Natural killer cell (primary cell): ENCODE results near the gene PDRG1. TPM values are rescaled to one million over a fixed set of nuclear protein-coding genes. Genes with fewer than 3 reads are reported as not detected.

Source experiments
- ATAC-seq, 3 donors: fragments of 150-1000 bp in 2 of 3; fragments of 200-7000 bp in 1 of 3; cut with Tn5 transposase; 1 replicate in 1 of 3; 2 replicates in 2 of 3; pipeline ENCODE4 v1.10.0; 2021; ENCODE audit warnings: mild to moderate bottlenecking in 2 of 3, moderate library complexity in 2 of 3
- DNase-seq, 2 donors: peaks; one replicate each; pipeline versions ENCODE4 v3.0.0 to v3.0.0-alpha.2; 2013 to 2021; ENCODE audit warnings: mixed read lengths in 1 of 2
- H3K27ac ChIP-seq: one replicate; pipeline ENCODE4 v1.5.1; 2013; ENCODE audit warnings: mild to moderate bottlenecking, low read length
- H3K27me3 ChIP-seq: one replicate; pipeline ENCODE4 v1.6.1; 2013; ENCODE audit warnings: low read length; ENCODE audit not compliant: control insufficient read depth, insufficient read depth
- H3K36me3 ChIP-seq: one replicate; pipeline ENCODE4 v1.6.1; 2013; ENCODE audit warnings: low read length; ENCODE audit not compliant: control insufficient read depth, insufficient read depth
- H3K4me1 ChIP-seq: one replicate; pipeline ENCODE4 v1.6.1; 2013; ENCODE audit warnings: low read length; ENCODE audit not compliant: control insufficient read depth, insufficient read depth
- H3K4me3 ChIP-seq: one replicate; pipeline ENCODE4 v1.5.1; 2013; ENCODE audit warnings: low read length
- H3K9me3 ChIP-seq: one replicate; pipeline ENCODE4 v1.6.1; 2013; ENCODE audit warnings: low read length; ENCODE audit not compliant: control insufficient read depth, insufficient read depth
- H3K27ac Mint-ChIP-seq, 2 donors: one replicate each; pipeline ENCODE4 v1.8.0; 2022; ENCODE audit warnings: mild to moderate bottlenecking in 2 of 2, mixed read lengths in 2 of 2, moderate library complexity in 1 of 2
- H3K27me3 Mint-ChIP-seq, 2 donors: one replicate each; pipeline ENCODE4 v1.8.0; 2022; ENCODE audit warnings: low read depth in 2 of 2, mixed read lengths in 2 of 2
- H3K36me3 Mint-ChIP-seq: one replicate; pipeline ENCODE4 v1.8.0; 2022; ENCODE audit warnings: mixed read lengths
- H3K4me1 Mint-ChIP-seq, 2 donors: one replicate each; pipeline ENCODE4 v1.8.0; 2022; ENCODE audit warnings: mixed read lengths in 2 of 2
- H3K4me3 Mint-ChIP-seq: one replicate; pipeline ENCODE4 v1.8.0; 2022; ENCODE audit warnings: mild to moderate bottlenecking, moderate library complexity, mixed read lengths
- H3K9me3 Mint-ChIP-seq, 2 donors: one replicate each; pipeline ENCODE4 v1.8.0; 2022; ENCODE audit warnings: mixed read lengths in 2 of 2
- CTCF ChIP-seq: fragments of 200-600 bp; IDR thresholded peaks from one replicate; pipeline ENCODE4 v1.8.0; 2022; ENCODE audit warnings: antibody characterized with exemption
- WGBS: methylation state at CpG from one replicate; pipeline ENCODE4 v1.1.7; 2013; ENCODE audit warnings: missing lambda C conversion rate; ENCODE audit not compliant: insufficient coverage; 5-methylcytosine and 5-hydroxymethylcytosine counted together
- intact Hi-C: fragments of 100-400 bp; cut with micrococcal nuclease; formaldehyde crosslinking; loops from one replicate; pipeline ENCODE4 v1.14.2; 2022
- total RNA-seq, 4 donors: library from RNA; stranded (reverse); fragments of 120-200 nt in 1 of 4; gene quantifications; one replicate each; pipeline versions ENCODE4 v1.2.3 to v1.2.4, GENCODE V29; 2013 to 2022

Gene PDRG1
- total RNA-seq, 3 donors from 2014 or later (not counting 1 experiment from before 2014, with no cell fraction given): 9.0 to 12.8 (median 10.4) TPM

DNA sequence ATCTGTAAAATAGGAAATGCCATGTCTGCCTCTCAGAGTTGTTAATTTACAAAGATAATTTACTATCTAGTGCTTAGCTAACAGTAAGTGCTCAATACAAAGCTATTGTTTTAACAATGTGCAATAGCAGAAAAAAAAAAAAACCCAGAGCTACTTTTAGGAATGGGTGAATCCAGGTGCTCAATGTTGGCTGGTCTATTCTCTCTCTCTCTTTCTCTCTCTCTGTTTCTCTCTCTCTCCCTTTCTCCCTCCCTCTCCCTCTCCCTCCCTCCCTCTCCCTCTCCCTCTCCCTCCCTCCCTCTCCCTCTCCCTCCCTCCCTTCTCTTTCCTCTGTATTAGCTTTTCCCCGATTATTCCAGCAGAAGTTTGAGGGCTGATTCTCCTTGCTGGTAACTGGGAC, 14.0 kb downstream of the PDRG1 start:
- Mint-ChIP-seq H3K36me3 (no peaks in the 10 kb centered on the region), H3K4me1 (peaks cover 0 to 5% of the 10 kb centered on the region in 2 donors), H3K27me3 (no peaks in the 10 kb centered on the region), H3K27ac (no peak overlapping the region), H3K4me3 (no peak overlapping the region), H3K9me3 (no peaks in the 10 kb centered on the region)
- no peaks in the 10 kb centered on the region for H3K4me1 ChIP-seq
- DNase-seq (no peak), ATAC-seq (no peak)
- H3K36me3 ChIP-seq: peaks cover 2% of the 10 kb centered on the region
- intact Hi-C loops: no loop called here
- H3K9me3 ChIP-seq: no peaks in the 10 kb centered on the region
- H3K27me3 ChIP-seq: no peaks in the 10 kb centered on the region
- 83% methylated on average over 1 of the region's 1 CpG for WGBS
- no peak overlapping the region for H3K27ac ChIP-seq
- TF ChIP-seq CTCF: no peak
- H3K4me3 ChIP-seq: no peak overlapping the region

- intact Hi-C loops: no loop called here
Observed at GRCh38 chr20:31936420-31936819, 15.4 kb downstream of the PDRG1 start.

DNA sequence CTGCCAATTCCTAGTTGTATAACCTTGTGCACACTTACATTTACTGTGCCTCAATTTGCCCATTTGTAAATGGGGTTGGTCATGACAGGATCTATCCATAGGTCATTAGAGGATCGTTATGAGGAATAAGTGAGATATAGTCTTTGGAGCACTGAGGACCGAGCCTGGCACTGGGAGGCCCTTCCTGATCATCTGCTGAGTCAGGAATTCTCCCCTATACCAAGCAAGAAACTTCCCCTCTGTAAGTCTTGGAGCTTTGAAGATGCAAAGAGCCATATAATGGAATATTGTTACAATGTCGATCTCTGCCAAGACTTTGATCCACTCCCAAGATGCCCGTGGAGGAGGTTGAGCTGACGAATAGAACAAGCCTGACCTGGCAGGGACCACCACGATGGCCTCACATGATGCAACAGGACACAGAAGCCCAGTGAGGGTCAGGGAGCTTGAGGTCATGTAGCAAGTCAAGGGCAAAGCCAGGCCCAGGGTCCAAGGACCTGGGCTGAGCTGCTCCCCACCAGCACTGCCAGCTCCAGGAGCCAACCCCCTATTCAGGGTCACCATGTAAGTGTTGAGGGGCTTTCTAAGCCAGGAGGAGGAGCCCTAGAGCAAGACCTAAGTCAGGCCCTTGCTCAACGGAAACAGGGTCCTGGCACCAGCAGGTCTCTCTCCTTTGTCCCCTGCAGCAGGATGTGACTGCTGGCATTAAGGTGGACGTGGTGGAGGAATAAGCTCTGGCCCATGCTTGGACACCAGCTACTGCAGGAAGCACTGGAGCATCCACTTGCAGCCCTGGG, 16.7 kb downstream of the PDRG1 start:
- Mint-ChIP-seq H3K9me3 (no peaks in the 10 kb centered on the region), H3K27ac (no peak overlapping the region), H3K4me1 (no peaks in the 10 kb centered on the region), H3K36me3 (no peaks in the 10 kb centered on the region), H3K27me3 (peaks cover 0 to 8% of the 10 kb centered on the region in 2 donors), H3K4me3 (no peak overlapping the region)
- Histone ChIP-seq H3K27ac (no peak overlapping the region), H3K27me3 (no peaks in the 10 kb centered on the region), H3K9me3 (no peaks in the 10 kb centered on the region), H3K4me1 (no peaks in the 10 kb centered on the region), H3K4me3 (no peak overlapping the region), H3K36me3 (no peaks in the 10 kb centered on the region)
- TF ChIP-seq CTCF: no peak
- 82% methylated on average over 7 of the region's 8 CpGs for WGBS
- intact Hi-C loops: no loop called here
- DNase-seq (no peak), ATAC-seq (no peak)

More at GRCh38 chr20:31936420-31936819, 15.4 kb downstream of the PDRG1 start:
- Mint-ChIP-seq H3K27me3 (peaks cover 0 to 2% of the 10 kb centered on the region in 2 donors), H3K4me3 (no peak overlapping the region), H3K9me3 (no peaks in the 10 kb centered on the region), H3K27ac (no peak overlapping the region), H3K36me3 (no peaks in the 10 kb centered on the region), H3K4me1 (no peaks in the 10 kb centered on the region)
- no peak overlapping the region for H3K4me3 ChIP-seq
- no peaks in the 10 kb centered on the region for H3K4me1 ChIP-seq
- H3K27ac ChIP-seq: no peak overlapping the region
- TF ChIP-seq CTCF: no peak
- H3K27me3 ChIP-seq: no peaks in the 10 kb centered on the region
- DNase-seq (no peak), ATAC-seq (no peak)
- no peaks in the 10 kb centered on the region for H3K36me3 ChIP-seq
- no peaks in the 10 kb centered on the region for H3K9me3 ChIP-seq
- 82% methylated on average over 3 of the region's 4 CpGs for WGBS

DNA sequence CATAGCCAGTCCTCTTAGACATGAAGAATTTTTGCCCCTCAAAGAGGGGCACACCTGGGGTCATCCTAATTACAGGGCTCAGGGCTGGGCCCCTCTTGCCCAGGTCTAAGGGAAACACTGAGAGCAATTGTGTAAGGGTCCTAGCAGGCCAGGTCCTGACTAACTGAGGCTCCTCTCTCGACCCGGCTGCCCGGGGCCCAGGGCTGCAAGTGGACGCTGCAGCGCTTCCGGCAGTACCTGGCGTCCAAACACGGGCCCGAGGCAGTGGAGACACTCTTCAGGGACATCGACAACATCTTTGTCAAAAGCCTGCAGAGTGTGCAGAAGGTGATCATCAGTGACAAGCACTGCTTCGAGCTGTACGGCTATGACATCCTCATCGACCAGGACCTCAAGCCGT, 17.4 kb downstream of the PDRG1 start:
- ATAC-seq (no peak), DNase-seq (no peak)
- Mint-ChIP-seq H3K36me3 (no peaks in the 10 kb centered on the region), H3K4me3 (no peak overlapping the region), H3K27me3 (peaks cover 0 to 8% of the 10 kb centered on the region in 2 donors), H3K27ac (no peak overlapping the region), H3K9me3 (no peaks in the 10 kb centered on the region), H3K4me1 (no peaks in the 10 kb centered on the region)
- no peak overlapping the region for H3K27ac ChIP-seq
- no peak for TF ChIP-seq CTCF
- H3K9me3 ChIP-seq: no peaks in the 10 kb centered on the region
- intact Hi-C loops: no loop called here
- H3K4me1 ChIP-seq: no peaks in the 10 kb centered on the region
- no peak overlapping the region for H3K4me3 ChIP-seq
- 90% methylated on average over 14 of the region's 14 CpGs for WGBS
- H3K27me3 ChIP-seq: no peaks in the 10 kb centered on the region
- H3K36me3 ChIP-seq: no peaks in the 10 kb centered on the region
